Neural cell (in vitro differentiated cells): Measurements from ENCODE around the gene CACNA1S. TPM values are rescaled to one million over a fixed set of nuclear protein-coding genes. Genes with fewer than 3 reads are reported as not detected.

ENCODE experiments used
- H2AFZ ChIP-seq: fragments of 200-600, 300-800 bp; sonication (generic), shearing (Covaris generic); 2 replicates; pipeline ENCODE4 v1.6.0; 2014; ENCODE audit warnings: low read depth, mild to moderate bottlenecking, antibody characterized with exemption, low read length, moderate library complexity
- H3F3A ChIP-seq: fragments of 200-600 bp; shearing (Covaris generic); 2 replicates; pipeline ENCODE4 v1.6.1; 2016; ENCODE audit warnings: mild to moderate bottlenecking, moderate library complexity, mixed read lengths, antibody characterized with exemption, low read length; ENCODE audit not compliant: insufficient read depth, poor library complexity, severe bottlenecking
- H3K27ac ChIP-seq: fragments of 200-600, 300-800 bp; sonication (generic), shearing (Covaris generic); 2 replicates; pipeline ENCODE4 v1.5.1; 2014; ENCODE audit warnings: mild to moderate bottlenecking, low read length, moderate library complexity
- H3K27me3 ChIP-seq: fragments of 300-800, 200-600 bp; sonication (generic), shearing (Covaris generic); 2 replicates; pipeline ENCODE4 v1.6.0; 2014; ENCODE audit warnings: mild to moderate bottlenecking, low read depth, low read length, moderate library complexity; ENCODE audit not compliant: insufficient read depth
- H3K36me3 ChIP-seq: fragments of 300-800, 200-600 bp; sonication (generic), shearing (Covaris generic); 2 replicates; pipeline ENCODE4 v1.5.1; 2014; ENCODE audit warnings: mild to moderate bottlenecking, antibody characterized with exemption, low read length, moderate library complexity; ENCODE audit not compliant: insufficient read depth
- H3K4me2 ChIP-seq: fragments of 300-800, 200-600 bp; sonication (generic), shearing (Covaris generic); 2 replicates; pipeline ENCODE4 v1.6.0; 2014; ENCODE audit warnings: mild to moderate bottlenecking, low read length
- H3K4me3 ChIP-seq: fragments of 300-800, 200-600 bp; sonication (generic), shearing (Covaris generic); 2 replicates; pipeline ENCODE4 v1.5.1; 2014; ENCODE audit warnings: mild to moderate bottlenecking, low read length, moderate library complexity
- H3K79me2 ChIP-seq: fragments of 200-600 bp; shearing (Covaris generic); replicated peaks from 2 replicates; pipeline ENCODE4 v1.6.0; 2014; ENCODE audit warnings: mild to moderate bottlenecking, low read length, moderate library complexity; ENCODE audit not compliant: insufficient read depth
- H3K9ac ChIP-seq: fragments of 300-800, 200-600 bp; sonication (generic), shearing (Covaris generic); 2 replicates; pipeline ENCODE4 v1.6.1; 2016; ENCODE audit warnings: mild to moderate bottlenecking, low read length, mixed read lengths
- H3K9me2 ChIP-seq: fragments of 200-600 bp; shearing (Covaris generic); 2 replicates; pipeline ENCODE4 v1.6.1; 2016; ENCODE audit warnings: mild to moderate bottlenecking, low read length, mixed read lengths; ENCODE audit not compliant: insufficient read depth
- H3K9me3 ChIP-seq: fragments of 200-600, 300-800 bp; sonication (generic), shearing (Covaris generic); 2 replicates; pipeline ENCODE4 v1.6.1; 2016; ENCODE audit warnings: mild to moderate bottlenecking, mixed run types, low read length, moderate library complexity, mixed read lengths
- H4K20me1 ChIP-seq: fragments of 200-600 bp; shearing (Covaris generic); 2 replicates; pipeline ENCODE4 v1.6.1; 2016; ENCODE audit warnings: mild to moderate bottlenecking, mixed run types; ENCODE audit not compliant: insufficient read depth
- EP300 ChIP-seq: fragments of 450-650 bp; conservative IDR thresholded peaks from 2 replicates; pipeline ENCODE4 v1.6.1; 2014; ENCODE audit warnings: antibody characterized with exemption, mild to moderate bottlenecking, moderate library complexity; ENCODE audit not compliant: poor library complexity, severe bottlenecking
- EZH2 ChIP-seq: fragments of 200-600, 300-800 bp; shearing (Covaris generic), sonication (generic); IDR thresholded peaks from 2 replicates; pipeline ENCODE4 v1.6.1; 2014; ENCODE audit warnings: antibody characterized with exemption, low read length, borderline replicate concordance, mild to moderate bottlenecking; ENCODE audit not compliant: insufficient read depth, poor library complexity, severe bottlenecking
- MXI1 ChIP-seq: fragments of 450-650 bp; conservative IDR thresholded peaks from 2 replicates; pipeline ENCODE4 v1.6.1; 2014; ENCODE audit warnings: antibody characterized with exemption, mild to moderate bottlenecking; ENCODE audit not compliant: poor library complexity, severe bottlenecking
- POLR2AphosphoS5 ChIP-seq: IDR thresholded peaks from 2 replicates; pipeline ENCODE4 v1.6.1; 2012
- RAD21 ChIP-seq: fragments of 450-650 bp; conservative IDR thresholded peaks from 2 replicates; pipeline ENCODE4 v1.6.1; 2014; ENCODE audit warnings: antibody characterized with exemption, mild to moderate bottlenecking, moderate library complexity
- SMC3 ChIP-seq: fragments of 450-650 bp; conservative IDR thresholded peaks from 2 replicates; pipeline ENCODE4 v1.6.1; 2014; ENCODE audit warnings: antibody characterized with exemption, mild to moderate bottlenecking, moderate library complexity; ENCODE audit not compliant: poor library complexity
- TAF1 ChIP-seq: IDR thresholded peaks from 2 replicates; pipeline ENCODE4 v1.6.1; 2012; ENCODE audit warnings: low read depth
- polyA plus RNA-seq: library from polyadenylated mRNA; depleted of rRNA; stranded (reverse); fragments of >200 nt; gene quantifications from 2 replicates; pipeline ENCODE4 v1.2.3, GENCODE V29; 2014
- TF ChIP-seq, protein P1 (sequence below): fragments of 450-650 bp; IDR thresholded peaks from 2 replicates; pipeline ENCODE4 v1.5.1; 2014; ENCODE audit warnings: antibody characterized with exemption, mild to moderate bottlenecking, moderate library complexity; ENCODE audit not compliant: poor library complexity, severe bottlenecking
- TF ChIP-seq, protein P2 (sequence below): IDR thresholded peaks from 2 replicates; pipeline ENCODE4 v1.6.1; 2012; ENCODE audit warnings: borderline replicate concordance

The CACNA1S gene
- polyA plus RNA-seq, 1 donor from 2014 or later: 0.05 TPM

DNA sequence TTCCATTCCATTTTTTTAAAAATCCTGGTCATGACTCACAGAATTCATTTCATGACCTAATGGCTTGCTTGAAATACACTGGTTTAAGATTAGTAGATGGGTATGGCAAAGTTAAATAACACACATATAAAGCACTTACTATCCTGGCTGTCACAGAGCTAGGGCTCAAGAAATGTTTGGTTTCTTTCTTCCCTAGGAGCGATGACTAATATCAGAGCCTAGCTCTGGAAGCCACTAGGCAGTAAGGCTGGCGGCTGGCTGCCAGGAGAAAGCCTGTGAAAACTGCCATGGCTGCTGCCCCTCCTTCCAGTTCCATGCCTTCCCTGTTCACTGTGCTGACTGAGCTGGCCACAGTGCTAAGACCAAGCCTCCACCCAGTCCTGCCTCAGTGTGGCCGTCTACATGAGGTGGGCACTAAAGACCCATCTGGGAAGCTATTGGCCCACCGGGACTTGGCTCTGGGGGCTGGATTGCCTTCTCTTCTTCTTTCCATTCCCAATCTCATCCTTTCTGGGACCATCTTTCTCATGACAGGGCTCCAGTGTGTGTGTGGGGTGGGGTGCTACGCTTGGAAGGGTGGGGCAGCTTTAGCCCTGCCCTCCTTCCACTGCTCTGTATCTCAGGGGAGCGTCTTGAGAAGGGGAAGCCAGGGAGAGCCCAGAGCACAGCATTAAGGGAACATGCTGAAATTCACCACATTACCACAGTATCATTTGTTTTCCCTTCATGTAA is 25.5 kb upstream of the CACNA1S start:
- Histone ChIP-seq H3K27me3 (no peaks in the 10 kb centered on the region), H3K36me3 (no peaks in the 10 kb centered on the region), H4K20me1 (no peaks in the 10 kb centered on the region), H3K9me3 (no peaks in the 10 kb centered on the region), H2AFZ (no peak overlapping the region), H3K9me2 (no peaks in the 10 kb centered on the region), H3K79me2 (no peaks in the 10 kb centered on the region), H3K27ac (no peak overlapping the region), H3K9ac (no peak overlapping the region), H3K4me3 (no peak overlapping the region), H3F3A (no peaks in the 10 kb centered on the region), H3K4me2 (no peak overlapping the region)
- no peak for TF ChIP-seq RAD21
- TF ChIP-seq EP300: no peak
- TF ChIP-seq TAF1: no peak
- TF ChIP-seq, protein P1, sequence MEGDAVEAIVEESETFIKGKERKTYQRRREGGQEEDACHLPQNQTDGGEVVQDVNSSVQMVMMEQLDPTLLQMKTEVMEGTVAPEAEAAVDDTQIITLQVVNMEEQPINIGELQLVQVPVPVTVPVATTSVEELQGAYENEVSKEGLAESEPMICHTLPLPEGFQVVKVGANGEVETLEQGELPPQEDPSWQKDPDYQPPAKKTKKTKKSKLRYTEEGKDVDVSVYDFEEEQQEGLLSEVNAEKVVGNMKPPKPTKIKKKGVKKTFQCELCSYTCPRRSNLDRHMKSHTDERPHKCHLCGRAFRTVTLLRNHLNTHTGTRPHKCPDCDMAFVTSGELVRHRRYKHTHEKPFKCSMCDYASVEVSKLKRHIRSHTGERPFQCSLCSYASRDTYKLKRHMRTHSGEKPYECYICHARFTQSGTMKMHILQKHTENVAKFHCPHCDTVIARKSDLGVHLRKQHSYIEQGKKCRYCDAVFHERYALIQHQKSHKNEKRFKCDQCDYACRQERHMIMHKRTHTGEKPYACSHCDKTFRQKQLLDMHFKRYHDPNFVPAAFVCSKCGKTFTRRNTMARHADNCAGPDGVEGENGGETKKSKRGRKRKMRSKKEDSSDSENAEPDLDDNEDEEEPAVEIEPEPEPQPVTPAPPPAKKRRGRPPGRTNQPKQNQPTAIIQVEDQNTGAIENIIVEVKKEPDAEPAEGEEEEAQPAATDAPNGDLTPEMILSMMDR: no peak
- no peak for TF ChIP-seq EZH2

DNA sequence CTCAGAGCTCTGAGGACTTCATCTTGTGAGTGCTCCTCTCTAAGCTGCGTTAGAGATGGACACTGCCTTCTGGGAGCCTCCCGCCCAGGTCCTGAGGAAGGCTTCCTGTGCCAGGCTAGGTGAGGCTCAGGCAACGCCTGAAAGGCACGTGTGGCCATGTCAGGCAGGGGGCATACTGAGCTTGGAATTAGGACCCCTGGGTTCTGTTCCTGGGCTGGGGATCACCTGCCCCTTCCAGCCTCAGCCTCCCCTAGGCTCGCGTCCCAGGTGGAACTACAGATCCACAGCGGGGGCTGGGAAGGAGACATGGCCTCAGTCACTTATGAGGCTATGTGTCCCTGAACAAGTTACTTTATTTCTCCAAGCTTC is 24.8 kb upstream of the CACNA1S start:
- no peak overlapping the region for H3K9ac ChIP-seq
- H3K9me2 ChIP-seq: no peaks in the 10 kb centered on the region
- H4K20me1 ChIP-seq: no peaks in the 10 kb centered on the region
- H3K4me2 ChIP-seq: no peak overlapping the region
- H3F3A ChIP-seq: no peaks in the 10 kb centered on the region
- no peak overlapping the region for H3K4me3 ChIP-seq
- no peaks in the 10 kb centered on the region for H3K27me3 ChIP-seq
- no peaks in the 10 kb centered on the region for H3K9me3 ChIP-seq
- no peaks in the 10 kb centered on the region for H3K36me3 ChIP-seq
- no peak overlapping the region for H2AFZ ChIP-seq
- no peak overlapping the region for H3K27ac ChIP-seq
- no peaks in the 10 kb centered on the region for H3K79me2 ChIP-seq
- TF ChIP-seq POLR2AphosphoS5 (no peak), MXI1 (no peak), SMC3 (no peak), RAD21 (no peak), TAF1 (no peak), EP300 (no peak), EZH2 (no peak)
- TF ChIP-seq, protein P1: no peak
- TF ChIP-seq, protein P2, sequence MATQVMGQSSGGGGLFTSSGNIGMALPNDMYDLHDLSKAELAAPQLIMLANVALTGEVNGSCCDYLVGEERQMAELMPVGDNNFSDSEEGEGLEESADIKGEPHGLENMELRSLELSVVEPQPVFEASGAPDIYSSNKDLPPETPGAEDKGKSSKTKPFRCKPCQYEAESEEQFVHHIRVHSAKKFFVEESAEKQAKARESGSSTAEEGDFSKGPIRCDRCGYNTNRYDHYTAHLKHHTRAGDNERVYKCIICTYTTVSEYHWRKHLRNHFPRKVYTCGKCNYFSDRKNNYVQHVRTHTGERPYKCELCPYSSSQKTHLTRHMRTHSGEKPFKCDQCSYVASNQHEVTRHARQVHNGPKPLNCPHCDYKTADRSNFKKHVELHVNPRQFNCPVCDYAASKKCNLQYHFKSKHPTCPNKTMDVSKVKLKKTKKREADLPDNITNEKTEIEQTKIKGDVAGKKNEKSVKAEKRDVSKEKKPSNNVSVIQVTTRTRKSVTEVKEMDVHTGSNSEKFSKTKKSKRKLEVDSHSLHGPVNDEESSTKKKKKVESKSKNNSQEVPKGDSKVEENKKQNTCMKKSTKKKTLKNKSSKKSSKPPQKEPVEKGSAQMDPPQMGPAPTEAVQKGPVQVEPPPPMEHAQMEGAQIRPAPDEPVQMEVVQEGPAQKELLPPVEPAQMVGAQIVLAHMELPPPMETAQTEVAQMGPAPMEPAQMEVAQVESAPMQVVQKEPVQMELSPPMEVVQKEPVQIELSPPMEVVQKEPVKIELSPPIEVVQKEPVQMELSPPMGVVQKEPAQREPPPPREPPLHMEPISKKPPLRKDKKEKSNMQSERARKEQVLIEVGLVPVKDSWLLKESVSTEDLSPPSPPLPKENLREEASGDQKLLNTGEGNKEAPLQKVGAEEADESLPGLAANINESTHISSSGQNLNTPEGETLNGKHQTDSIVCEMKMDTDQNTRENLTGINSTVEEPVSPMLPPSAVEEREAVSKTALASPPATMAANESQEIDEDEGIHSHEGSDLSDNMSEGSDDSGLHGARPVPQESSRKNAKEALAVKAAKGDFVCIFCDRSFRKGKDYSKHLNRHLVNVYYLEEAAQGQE: no peak
